ENCODE measurements around the gene ARNT2.

Gene ARNT2

GRCh38 chr15:80609091-80609490 is 204.9 kb downstream of the ARNT2 start:
- H3K36me3 ChIP-seq (ENCODE audit: control insufficient read depth, insufficient read depth, low read length) = no peaks in the 10 kb centered on the region
- H3K27me3 ChIP-seq (replicated peaks; ENCODE audit: control insufficient read depth, insufficient read depth, low read length) = peaks cover 1% of the 10 kb centered on the region; the same call in 1 of the 2 replicates
- no peak for TF ChIP-seq CTCF (IDR thresholded peaks at IDR 0.05; ENCODE audit: insufficient read depth, low read length, poor library complexity, severe bottlenecking)
- DNase-seq (ENCODE audit: extremely low read depth, insufficient read length) = no peak
- H3K4me3 ChIP-seq (replicated peaks; ENCODE audit: low read depth, low read length) = no peak overlapping the region

GRCh38 chr15:80609512-80609946 is 205.3 kb downstream of the ARNT2 start:
- no peak for TF ChIP-seq CTCF (IDR thresholded peaks at IDR 0.05; ENCODE audit: insufficient read depth, low read length, poor library complexity, severe bottlenecking)
- no peak for DNase-seq (ENCODE audit: extremely low read depth, insufficient read length)
- H3K36me3 ChIP-seq (ENCODE audit: control insufficient read depth, insufficient read depth, low read length) = no peaks in the 10 kb centered on the region
- H3K27me3 ChIP-seq (replicated peaks; ENCODE audit: control insufficient read depth, insufficient read depth, low read length) = peaks cover 1% of the 10 kb centered on the region; the same call in 1 of the 2 replicates
- no peak overlapping the region for H3K4me3 ChIP-seq (replicated peaks; ENCODE audit: low read depth, low read length)

- H3K4me3 ChIP-seq (replicated peaks; ENCODE audit: low read depth, low read length) = no peak overlapping the region
- no peaks in the 10 kb centered on the region; the same call in 1 of the 2 replicates for H3K27me3 ChIP-seq (replicated peaks; ENCODE audit: control insufficient read depth, insufficient read depth, low read length)
- no peak for DNase-seq (ENCODE audit: extremely low read depth, insufficient read length)
- no peak for TF ChIP-seq CTCF (IDR thresholded peaks at IDR 0.05; ENCODE audit: insufficient read depth, low read length, poor library complexity, severe bottlenecking)
- H3K36me3 ChIP-seq (ENCODE audit: control insufficient read depth, insufficient read depth, low read length) = no peaks in the 10 kb centered on the region
Measured at GRCh38 chr15:80611543-80612080, 207.4 kb downstream of the ARNT2 start.

DNA sequence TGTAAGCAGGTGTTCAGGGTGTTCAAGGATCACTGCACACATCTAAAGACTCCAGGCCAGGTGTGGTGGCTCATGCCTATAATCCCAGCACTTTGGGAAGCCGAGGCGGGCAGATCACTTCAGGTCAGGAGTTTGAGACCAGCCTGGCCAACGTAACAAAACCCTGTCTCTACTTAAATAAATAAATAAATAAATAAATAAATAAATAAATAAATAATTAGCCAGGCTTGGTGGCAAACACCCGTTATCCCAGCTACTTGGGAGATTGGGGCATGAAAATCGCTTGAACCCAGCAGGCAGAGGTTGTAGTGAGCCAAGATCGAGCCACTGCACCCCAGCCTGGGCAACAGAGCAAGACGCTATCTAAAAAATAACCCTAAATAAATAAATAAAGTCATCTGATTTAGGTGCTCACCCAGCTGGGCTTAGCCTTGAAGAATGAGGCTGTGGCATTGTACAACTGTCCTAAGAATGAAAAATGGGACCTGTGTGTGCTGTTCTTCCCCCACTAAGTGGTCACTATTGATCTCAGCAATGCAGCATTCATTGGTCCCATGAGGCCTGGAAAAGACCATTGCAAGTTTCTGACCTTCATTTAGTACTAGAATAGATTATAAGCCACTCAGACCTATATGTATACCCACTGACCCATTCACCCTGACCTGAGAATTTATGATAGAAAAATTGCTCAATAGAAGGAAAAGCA is 208.1 kb downstream of the ARNT2 start:
- Histone ChIP-seq H3K4me3 (replicated peaks; ENCODE audit: low read depth, low read length) (no peak overlapping the region), H3K36me3 (ENCODE audit: control insufficient read depth, insufficient read depth, low read length) (no peaks in the 10 kb centered on the region), H3K27me3 (replicated peaks; ENCODE audit: control insufficient read depth, insufficient read depth, low read length) (no peaks in the 10 kb centered on the region; the same call in 1 of the 2 replicates)
- TF ChIP-seq CTCF (IDR thresholded peaks at IDR 0.05; ENCODE audit: insufficient read depth, low read length, poor library complexity, severe bottlenecking) = no peak
- no peak for DNase-seq (ENCODE audit: extremely low read depth, insufficient read length)

DNA sequence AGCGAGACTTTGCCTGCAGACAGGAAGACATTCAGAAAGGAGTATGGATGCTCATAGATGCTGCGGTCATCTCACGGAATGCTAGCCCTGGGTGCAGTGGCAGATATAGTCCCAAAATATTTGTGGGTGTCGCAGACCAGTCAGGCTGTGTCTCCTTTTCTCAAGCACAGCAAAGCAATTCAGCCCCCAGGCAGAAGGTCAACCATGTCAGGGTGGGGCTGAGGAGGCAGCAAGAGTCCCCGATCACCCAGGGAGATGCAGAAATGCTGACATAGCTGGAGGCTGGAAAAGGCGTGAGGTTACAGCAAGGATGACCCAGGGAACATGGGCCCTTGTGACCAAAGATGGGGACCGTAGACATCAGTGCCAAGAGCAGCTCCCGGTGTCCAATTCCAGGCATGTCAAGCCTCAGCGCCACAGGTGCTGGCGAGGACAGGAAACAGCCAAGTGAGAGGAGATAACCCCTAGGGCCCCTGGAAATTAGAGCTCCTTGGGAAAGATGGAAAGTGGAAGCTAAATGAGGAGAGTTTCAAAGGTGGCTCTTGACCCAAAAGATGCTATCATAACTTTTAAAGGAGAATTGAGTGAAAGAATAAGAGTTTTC is 209.7 kb downstream of the ARNT2 start:
- H3K4me3 ChIP-seq (replicated peaks; ENCODE audit: low read depth, low read length) = no peak overlapping the region
- DNase-seq (ENCODE audit: extremely low read depth, insufficient read length) = no peak
- TF ChIP-seq CTCF (IDR thresholded peaks at IDR 0.05; ENCODE audit: insufficient read depth, low read length, poor library complexity, severe bottlenecking) = no peak
- no peaks in the 10 kb centered on the region for H3K36me3 ChIP-seq (ENCODE audit: control insufficient read depth, insufficient read depth, low read length)
- no peaks in the 10 kb centered on the region; the same call in 1 of the 2 replicates for H3K27me3 ChIP-seq (replicated peaks; ENCODE audit: control insufficient read depth, insufficient read depth, low read length)
